HEK293 (cell line): Measurements from ENCODE around the gene SFXN3.
A peak's percentile ranks its signal among the peaks of the same experiment; 100 is the strongest.

Experiments
- ELK4 ChIP-seq: IDR thresholded peaks from 2 replicates; pipeline ENCODE4 v1.6.1; 2011; ENCODE audit warnings: mild to moderate bottlenecking, low read depth, low read length, borderline replicate concordance
- MEIS1 ChIP-seq: sonication (generic); formaldehyde crosslinking; IDR thresholded peaks from 2 replicates; pipeline ENCODE4 v1.8.1; 2022; ENCODE audit warnings: missing genetic modification reagents, mild to moderate bottlenecking, borderline replicate concordance
- REST ChIP-seq: fragments of 450-650 bp; formaldehyde crosslinking; IDR thresholded peaks from 2 replicates; pipeline ENCODE4 v1.5.1; 2016; ENCODE audit warnings: missing biosample characterization, missing genetic modification characterization
- SP7 ChIP-seq: fragments of 450-650 bp; formaldehyde crosslinking; IDR thresholded peaks from 2 replicates; pipeline ENCODE4 v1.5.1; 2016; ENCODE audit warnings: missing biosample characterization, missing genetic modification characterization
- TRIM28 ChIP-seq: IDR thresholded peaks from 2 replicates; pipeline ENCODE4 v1.6.1; 2011; ENCODE audit warnings: low read length, control low read depth, borderline replicate concordance
- TSHZ1 ChIP-seq: fragments of 450-650 bp; formaldehyde crosslinking; IDR thresholded peaks from 2 replicates; pipeline ENCODE4 v1.5.1; 2016; ENCODE audit warnings: missing biosample characterization, missing genetic modification characterization, borderline replicate concordance
- ZBTB17 ChIP-seq: fragments of 450-650 bp; formaldehyde crosslinking; IDR thresholded peaks from 2 replicates; pipeline ENCODE4 v1.5.1; 2016; ENCODE audit warnings: missing biosample characterization, missing genetic modification characterization
- ZBTB48 ChIP-seq: fragments of 450-650 bp; formaldehyde crosslinking; IDR thresholded peaks from 2 replicates; pipeline ENCODE4 v1.5.1; 2016; ENCODE audit warnings: missing biosample characterization, missing genetic modification characterization
- ZFHX2 ChIP-seq: fragments of 450-650 bp; formaldehyde crosslinking; conservative IDR thresholded peaks from 2 replicates; pipeline ENCODE4 v1.5.1; 2016; ENCODE audit warnings: missing biosample characterization, missing genetic modification characterization
- ZFP37 ChIP-seq: fragments of 450-650 bp; formaldehyde crosslinking; IDR thresholded peaks from 2 replicates; pipeline ENCODE4 v1.5.1; 2016; ENCODE audit warnings: missing biosample characterization, missing genetic modification characterization
- ZFP69B ChIP-seq: fragments of 450-650 bp; formaldehyde crosslinking; IDR thresholded peaks from 2 replicates; pipeline ENCODE4 v1.5.1; 2016; ENCODE audit warnings: missing biosample characterization, missing genetic modification characterization
- ZNF138 ChIP-seq: fragments of 450-650 bp; formaldehyde crosslinking; IDR thresholded peaks from 2 replicates; pipeline ENCODE4 v1.5.1; 2016; ENCODE audit warnings: missing biosample characterization, missing genetic modification characterization, borderline replicate concordance
- ZNF18 ChIP-seq: fragments of 450-650 bp; formaldehyde crosslinking; IDR thresholded peaks from 2 replicates; pipeline ENCODE4 v1.5.1; 2016; ENCODE audit warnings: missing biosample characterization, missing genetic modification characterization
- ZNF184 ChIP-seq: fragments of 450-650 bp; IDR thresholded peaks from 2 replicates; pipeline ENCODE4 v1.5.1; 2018; ENCODE audit warnings: missing biosample characterization, mild to moderate bottlenecking, missing genetic modification characterization
- ZNF19 ChIP-seq: fragments of 450-650 bp; formaldehyde crosslinking; IDR thresholded peaks from 2 replicates; pipeline ENCODE4; 2016; ENCODE audit warnings: missing biosample characterization, missing genetic modification characterization, low read depth
- ZNF292 ChIP-seq: fragments of 450-650 bp; formaldehyde crosslinking; IDR thresholded peaks from 2 replicates; pipeline ENCODE4 v1.5.1; 2016; ENCODE audit warnings: low read depth, missing biosample characterization, missing genetic modification characterization, borderline replicate concordance
- ZNF350 ChIP-seq: fragments of 450-650 bp; formaldehyde crosslinking; IDR thresholded peaks from 2 replicates; pipeline ENCODE4 v1.5.0; 2017; ENCODE audit warnings: missing biosample characterization, mild to moderate bottlenecking, missing genetic modification characterization
- ZNF521 ChIP-seq: fragments of 450-650 bp; formaldehyde crosslinking; IDR thresholded peaks from 2 replicates; pipeline ENCODE4 v1.5.1; 2017; ENCODE audit warnings: missing biosample characterization, mild to moderate bottlenecking, missing genetic modification characterization
- ZNF585B ChIP-seq: fragments of 450-650 bp; formaldehyde crosslinking; IDR thresholded peaks from 2 replicates; pipeline ENCODE4 v1.5.1; 2016; ENCODE audit warnings: missing biosample characterization, missing genetic modification characterization
- ZNF596 ChIP-seq: fragments of 450-650 bp; IDR thresholded peaks from 2 replicates; pipeline ENCODE4 v1.5.0; 2018; ENCODE audit warnings: missing biosample characterization, mild to moderate bottlenecking, missing genetic modification characterization, moderate library complexity
- ZNF654 ChIP-seq: fragments of 450-650 bp; formaldehyde crosslinking; IDR thresholded peaks from 2 replicates; pipeline ENCODE4 v1.5.1; 2016; ENCODE audit warnings: low read depth, missing biosample characterization, missing genetic modification characterization
- ZNF792 ChIP-seq: fragments of 450-650 bp; formaldehyde crosslinking; IDR thresholded peaks from 2 replicates; pipeline ENCODE4 v1.5.1; 2016; ENCODE audit warnings: missing biosample characterization, missing genetic modification characterization
- TF ChIP-seq, protein P1 (sequence below): fragments of 450-650 bp; formaldehyde crosslinking; IDR thresholded peaks from 2 replicates; pipeline ENCODE4 v1.5.1; 2017; ENCODE audit warnings: missing biosample characterization, mild to moderate bottlenecking, missing genetic modification characterization, moderate library complexity
- TF ChIP-seq, protein P2 (sequence below): fragments of 450-650 bp; formaldehyde crosslinking; IDR thresholded peaks from 2 replicates; pipeline ENCODE4 v1.5.1; 2016; ENCODE audit warnings: missing biosample characterization, missing genetic modification characterization
- TF ChIP-seq, protein P3 (sequence below): fragments of 450-650 bp; formaldehyde crosslinking; IDR thresholded peaks from 2 replicates; pipeline ENCODE4 v1.5.1; 2017; ENCODE audit warnings: missing biosample characterization, missing genetic modification characterization

The SFXN3 gene

GRCh38 chr10:100986952-100987684 is 43.9 kb upstream of the SFXN3 start, which contains the start of the genes MRPL43 and TWNK (continued):
- TF ChIP-seq ZNF184 (no peak), TSHZ1 (tag by site-specific recombination) (no peak), ZBTB17 (0 out of 2 replicates have a peak, but pooled peaks have one; percentile 61), ZNF19 (no peak), SP7 (tag by site-specific recombination) (peak; percentile 52), ZNF292 (no peak), ZNF18 (tag by site-specific recombination) (no peak), ZNF138 (tag by site-specific recombination) (no peak), ZNF596 (no peak), ZNF521 (tag by site-specific recombination) (no peak), ZNF654 (no peak), ZNF585B (tag by site-specific recombination) (no peak), ZFP69B (tag by site-specific recombination) (no peak), TRIM28 (no peak), ZFHX2 (peak; percentile 59), ZFP37 (tag by site-specific recombination) (0 out of 2 replicates have a peak, but pooled peaks have one; percentile 14), ZBTB48 (tag by site-specific recombination) (peak; percentile 85), ZNF792 (tag by site-specific recombination) (no peak), REST (tag by site-specific recombination) (no peak), ELK4 (peak; percentile 51; the same call in 1 of the 2 replicates), ZNF350 (tag by site-specific recombination) (no peak), MEIS1 (no peak)
- TF ChIP-seq, protein P1, sequence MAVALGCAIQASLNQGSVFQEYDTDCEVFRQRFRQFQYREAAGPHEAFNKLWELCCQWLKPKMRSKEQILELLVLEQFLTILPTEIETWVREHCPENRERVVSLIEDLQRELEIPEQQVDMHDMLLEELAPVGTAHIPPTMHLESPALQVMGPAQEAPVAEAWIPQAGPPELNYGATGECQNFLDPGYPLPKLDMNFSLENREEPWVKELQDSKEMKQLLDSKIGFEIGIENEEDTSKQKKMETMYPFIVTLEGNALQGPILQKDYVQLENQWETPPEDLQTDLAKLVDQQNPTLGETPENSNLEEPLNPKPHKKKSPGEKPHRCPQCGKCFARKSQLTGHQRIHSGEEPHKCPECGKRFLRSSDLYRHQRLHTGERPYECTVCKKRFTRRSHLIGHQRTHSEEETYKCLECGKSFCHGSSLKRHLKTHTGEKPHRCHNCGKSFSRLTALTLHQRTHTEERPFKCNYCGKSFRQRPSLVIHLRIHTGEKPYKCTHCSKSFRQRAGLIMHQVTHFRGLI (tag by site-specific recombination) = no peak
- TF ChIP-seq, protein P2, sequence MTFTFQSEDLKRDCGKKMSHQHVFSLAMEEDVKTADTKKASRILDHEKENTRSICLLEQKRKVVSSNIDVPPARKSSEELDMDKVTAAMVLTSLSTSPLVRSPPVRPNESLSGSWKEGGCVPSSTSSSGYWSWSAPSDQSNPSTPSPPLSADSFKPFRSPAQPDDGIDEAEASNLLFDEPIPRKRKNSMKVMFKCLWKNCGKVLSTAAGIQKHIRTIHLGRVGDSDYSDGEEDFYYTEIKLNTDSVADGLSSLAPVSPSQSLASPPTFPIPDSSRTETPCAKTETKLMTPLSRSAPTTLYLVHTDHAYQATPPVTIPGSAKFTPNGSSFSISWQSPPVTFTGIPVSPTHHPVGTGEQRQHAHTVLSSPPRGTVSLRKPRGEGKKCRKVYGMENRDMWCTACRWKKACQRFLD (tag by site-specific recombination) = peak; percentile 84; the same call in 1 of the 2 replicates
- TF ChIP-seq, protein P3, sequence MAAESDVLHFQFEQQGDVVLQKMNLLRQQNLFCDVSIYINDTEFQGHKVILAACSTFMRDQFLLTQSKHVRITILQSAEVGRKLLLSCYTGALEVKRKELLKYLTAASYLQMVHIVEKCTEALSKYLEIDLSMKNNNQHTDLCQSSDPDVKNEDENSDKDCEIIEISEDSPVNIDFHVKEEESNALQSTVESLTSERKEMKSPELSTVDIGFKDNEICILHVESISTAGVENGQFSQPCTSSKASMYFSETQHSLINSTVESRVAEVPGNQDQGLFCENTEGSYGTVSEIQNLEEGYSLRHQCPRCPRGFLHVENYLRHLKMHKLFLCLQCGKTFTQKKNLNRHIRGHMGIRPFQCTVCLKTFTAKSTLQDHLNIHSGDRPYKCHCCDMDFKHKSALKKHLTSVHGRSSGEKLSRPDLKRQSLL (tag by site-specific recombination) = no peak
